GM10266 (cell line): ENCODE data around the gene MT4.

Experiments used
- DNase-seq: peaks from one replicate; pipeline ENCODE4 v3.0.0; 2012; ENCODE audit errors: extremely low spot score
- TF ChIP-seq, protein P1 (sequence below): IDR thresholded peaks from 2 replicates; pipeline ENCODE4 v1.5.1; 2012; ENCODE audit warnings: mild to moderate bottlenecking, low read depth; ENCODE audit not compliant: control insufficient read depth, insufficient read depth; ENCODE audit errors: missing control alignments

The MT4 gene

DNA sequence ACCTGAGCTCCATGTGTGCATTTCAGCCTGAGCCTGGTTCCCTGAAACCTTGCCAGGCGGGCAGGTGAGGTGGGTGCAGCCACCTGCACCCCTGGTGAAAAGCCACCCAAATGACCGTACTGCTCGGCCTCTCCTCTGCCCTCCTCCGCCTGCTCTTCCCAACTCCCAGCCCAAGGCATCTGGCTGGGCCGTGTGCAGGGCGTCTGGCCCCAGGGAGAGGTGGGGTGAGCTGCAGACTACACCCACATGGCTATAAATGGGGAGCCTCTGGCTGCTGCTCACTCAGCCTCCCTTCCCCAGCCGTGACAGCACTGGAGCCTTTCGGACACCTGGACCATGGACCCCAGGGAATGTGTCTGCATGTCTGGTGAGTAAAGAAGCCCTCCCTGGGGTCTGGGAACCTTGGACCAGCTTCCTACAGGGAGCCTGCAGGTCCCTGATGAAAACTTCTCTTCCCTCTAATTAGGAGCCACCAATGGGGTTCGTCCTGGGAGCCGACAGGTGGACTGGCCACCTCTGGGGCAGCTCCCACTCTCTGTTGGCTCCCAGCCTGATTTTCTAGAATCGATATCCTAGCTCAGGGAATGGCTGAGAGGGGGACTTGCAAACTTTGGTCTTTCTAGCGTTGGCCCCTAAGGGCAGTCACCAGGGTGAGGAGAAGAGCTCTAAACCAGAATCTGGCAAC lies at the start of gene MT4:
MT4 (plus strand) TSS at position 281 of the 685 bp plus-strand sequence; CDS start at position 337, 56 bp downstream.
- TF ChIP-seq, protein P1, sequence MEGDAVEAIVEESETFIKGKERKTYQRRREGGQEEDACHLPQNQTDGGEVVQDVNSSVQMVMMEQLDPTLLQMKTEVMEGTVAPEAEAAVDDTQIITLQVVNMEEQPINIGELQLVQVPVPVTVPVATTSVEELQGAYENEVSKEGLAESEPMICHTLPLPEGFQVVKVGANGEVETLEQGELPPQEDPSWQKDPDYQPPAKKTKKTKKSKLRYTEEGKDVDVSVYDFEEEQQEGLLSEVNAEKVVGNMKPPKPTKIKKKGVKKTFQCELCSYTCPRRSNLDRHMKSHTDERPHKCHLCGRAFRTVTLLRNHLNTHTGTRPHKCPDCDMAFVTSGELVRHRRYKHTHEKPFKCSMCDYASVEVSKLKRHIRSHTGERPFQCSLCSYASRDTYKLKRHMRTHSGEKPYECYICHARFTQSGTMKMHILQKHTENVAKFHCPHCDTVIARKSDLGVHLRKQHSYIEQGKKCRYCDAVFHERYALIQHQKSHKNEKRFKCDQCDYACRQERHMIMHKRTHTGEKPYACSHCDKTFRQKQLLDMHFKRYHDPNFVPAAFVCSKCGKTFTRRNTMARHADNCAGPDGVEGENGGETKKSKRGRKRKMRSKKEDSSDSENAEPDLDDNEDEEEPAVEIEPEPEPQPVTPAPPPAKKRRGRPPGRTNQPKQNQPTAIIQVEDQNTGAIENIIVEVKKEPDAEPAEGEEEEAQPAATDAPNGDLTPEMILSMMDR: no peak
- no peak for DNase-seq

DNA sequence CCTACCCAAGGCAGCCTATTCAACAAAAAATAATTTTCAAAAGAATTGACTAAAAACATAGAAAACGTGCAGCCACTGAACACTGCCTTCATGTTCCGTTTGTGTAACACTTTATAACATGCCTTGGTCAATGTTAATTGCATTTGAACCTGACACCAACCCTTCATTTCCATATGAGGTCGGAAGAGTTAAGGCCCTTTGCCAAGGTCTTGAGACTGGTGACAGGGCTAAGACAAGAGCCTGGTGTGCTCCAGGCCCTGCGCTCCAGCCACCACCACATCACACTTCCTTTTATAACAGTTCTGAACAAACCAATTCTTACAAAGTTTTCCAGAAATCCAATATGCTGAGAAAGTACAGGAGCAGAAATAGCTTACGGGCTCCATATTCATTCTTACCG lies 49.2 kb upstream of the MT4 start:
- TF ChIP-seq, protein P1: no peak
- no peak for DNase-seq

DNA sequence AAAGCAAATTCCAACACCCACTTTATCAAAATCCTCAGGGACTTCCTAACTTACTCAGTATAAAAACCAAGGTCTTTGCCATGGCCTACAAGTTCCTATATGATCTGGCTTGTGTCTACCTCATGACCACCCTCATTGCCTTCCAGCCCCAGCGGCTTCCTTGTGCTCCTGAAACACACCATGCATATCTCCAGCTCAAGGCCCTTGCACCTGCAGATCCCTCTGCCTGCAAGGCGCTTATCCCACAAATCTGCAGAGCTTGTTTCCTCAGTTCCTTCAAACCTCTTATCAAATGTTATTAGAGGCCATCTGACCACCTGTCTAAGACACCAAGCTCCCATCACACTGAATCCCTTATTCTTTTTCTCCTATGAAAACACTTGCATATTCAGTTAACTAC lies 47.7 kb upstream of the MT4 start:
- no peak for DNase-seq
- TF ChIP-seq, protein P1: no peak

DNA sequence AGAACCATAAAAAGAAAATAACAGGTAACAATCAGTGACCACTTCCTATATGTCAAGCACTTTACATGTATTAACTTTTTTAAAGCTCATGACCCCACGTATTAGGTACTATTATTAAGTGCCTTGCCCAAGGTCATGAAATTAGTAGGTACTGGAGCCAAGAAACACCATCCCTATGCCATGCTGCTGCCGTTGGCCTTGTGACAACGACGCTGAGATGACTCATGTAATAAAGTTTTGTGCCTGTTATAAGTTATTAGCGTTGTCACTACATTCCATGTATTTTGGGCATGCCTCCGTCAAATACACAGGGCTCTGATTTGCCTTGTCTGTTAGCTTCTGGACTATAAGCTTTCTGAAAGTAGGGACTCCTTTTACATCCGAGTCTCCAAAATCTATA lies 46.4 kb upstream of the MT4 start:
- DNase-seq: no peak
- TF ChIP-seq, protein P1: no peak

DNA sequence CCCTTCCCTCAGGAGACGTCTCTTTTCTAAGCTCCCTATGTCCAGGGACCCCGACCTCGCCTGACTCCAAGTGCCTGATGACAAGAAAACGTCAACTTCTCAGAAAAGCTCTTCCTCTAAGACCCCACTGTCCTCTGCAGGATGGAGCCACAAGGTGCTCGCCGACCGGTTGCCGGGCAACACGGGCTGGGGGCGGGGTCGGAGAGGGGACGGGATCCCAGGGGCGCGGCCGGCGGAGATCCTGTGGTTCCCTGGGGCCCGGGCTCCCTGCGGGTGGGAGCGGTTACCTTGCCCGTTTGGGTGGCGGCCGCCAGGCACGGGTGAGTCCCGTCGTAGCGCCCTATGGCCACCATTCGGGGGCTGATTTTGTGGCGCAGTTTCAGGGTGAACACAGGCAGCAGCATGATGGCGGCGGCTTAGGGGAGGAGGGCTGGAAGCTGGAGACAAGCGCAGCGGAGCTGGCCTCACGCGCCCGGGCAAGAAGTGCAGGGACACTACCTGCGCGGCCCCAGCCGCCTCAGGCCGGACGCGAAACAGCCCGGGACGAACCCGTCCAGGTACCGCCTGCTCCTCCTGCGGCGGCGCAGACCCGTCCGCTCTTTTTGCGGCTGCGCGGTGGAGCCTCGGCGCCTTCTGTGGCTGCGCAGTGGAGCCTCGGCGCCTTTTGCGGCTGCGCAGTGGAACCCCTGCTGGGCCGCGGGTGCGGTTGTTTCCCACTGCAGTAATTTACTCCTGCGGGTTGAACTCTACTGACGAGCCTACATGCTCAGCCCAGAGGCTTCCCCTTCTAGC lies 45.2 kb upstream of the MT4 start, which contains the start of gene BBS2:
BBS2 (minus strand) TSS at position 566 of the 792 bp plus-strand sequence; CDS start at position 404, 162 bp downstream.
- TF ChIP-seq, protein P1: no peak
- DNase-seq: peak; percentile 90

DNA sequence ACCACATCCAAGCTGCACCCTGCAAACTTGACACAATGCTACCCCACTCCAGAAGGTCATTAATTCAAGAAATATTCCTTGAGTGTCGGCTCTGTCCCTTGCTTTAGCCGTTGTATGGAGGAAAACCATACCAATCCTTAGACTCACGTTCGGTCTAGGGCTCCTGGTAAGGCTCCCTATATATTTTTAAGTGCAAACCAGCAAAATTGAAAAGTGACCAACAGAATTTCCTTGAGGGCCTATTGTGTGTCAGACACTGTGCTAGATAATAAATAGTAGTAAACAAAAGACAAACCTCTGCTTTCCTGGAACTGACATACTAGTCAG lies 44.7 kb upstream of the MT4 start:
- no peak for DNase-seq
- TF ChIP-seq, protein P1: no peak

DNA sequence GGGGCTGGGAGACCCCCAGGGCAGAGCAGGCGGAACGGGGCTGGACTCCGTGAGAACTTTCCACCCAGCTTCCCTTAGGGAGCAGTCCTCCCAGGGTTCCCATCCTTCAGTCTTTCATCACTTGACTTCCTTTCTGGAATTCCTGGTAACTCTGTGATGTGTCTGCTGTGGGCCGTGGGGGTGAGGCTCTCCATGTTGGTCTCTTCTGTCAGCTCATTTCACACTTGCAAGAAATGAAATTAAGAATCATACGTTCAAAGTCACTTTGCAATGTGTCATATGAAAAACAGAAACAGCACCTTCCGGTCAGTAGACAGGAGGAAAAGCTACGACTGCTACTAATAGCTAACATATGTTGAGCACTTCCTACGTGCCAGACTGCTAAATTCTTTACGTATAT lies 39.6 kb upstream of the MT4 start:
- TF ChIP-seq, protein P1: no peak
- DNase-seq: no peak
